Measurements from ENCODE around the gene LYRM9.

- TF ChIP-seq SUZ12 (IDR thresholded peaks at IDR 0.05; ENCODE audit: extremely low read depth, insufficient read depth, insufficient read length) (no peak), ZNF274 (IDR thresholded peaks at IDR 0.05; ENCODE audit: low read depth, low read length) (no peak), YY1 (IDR thresholded peaks at IDR 0.05; ENCODE audit: insufficient read depth, insufficient read length) (no peak)
Measured at GRCh38 chr17:27853091-27853490, 40.1 kb downstream of the LYRM9 start.
